MM.1S (cell line): Measurements from ENCODE around the gene ATP6V1G2.

Experiments used
- EZH2 ChIP-seq: fragments of 300-600 bp; sonication (generic); optimal IDR thresholded peaks from 2 replicates; pipeline ENCODE3; 2017; ENCODE audit warnings: low read depth, mild to moderate bottlenecking, antibody characterized with exemption, low read length, mixed read lengths
- TF ChIP-seq, protein P1 (sequence below): fragments of 300-600 bp; sonication (generic); IDR thresholded peaks from 2 replicates; pipeline ENCODE4 v1.5.1; 2016; ENCODE audit warnings: antibody characterized with exemption, low read length, mixed read lengths

DNA sequence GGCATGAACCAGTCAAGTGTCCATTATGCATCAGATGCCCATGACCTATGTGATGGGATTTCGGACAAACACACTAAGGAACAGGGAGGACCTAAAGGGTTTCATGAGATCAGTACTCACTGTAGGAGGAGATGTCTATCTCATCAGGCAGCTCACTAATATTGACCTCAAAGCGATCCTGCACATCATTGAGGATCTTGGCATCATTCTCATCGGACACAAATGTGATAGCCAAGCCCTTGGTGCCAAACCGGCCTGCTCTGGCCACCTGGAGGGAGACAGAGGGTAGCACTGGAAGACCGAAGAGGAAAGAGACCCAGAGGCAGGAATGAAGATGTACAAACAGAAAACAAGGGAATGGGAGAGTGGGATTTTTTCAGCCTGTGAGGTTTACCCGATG is 15.7 kb downstream of the ATP6V1G2 start:
- TF ChIP-seq, protein P1, sequence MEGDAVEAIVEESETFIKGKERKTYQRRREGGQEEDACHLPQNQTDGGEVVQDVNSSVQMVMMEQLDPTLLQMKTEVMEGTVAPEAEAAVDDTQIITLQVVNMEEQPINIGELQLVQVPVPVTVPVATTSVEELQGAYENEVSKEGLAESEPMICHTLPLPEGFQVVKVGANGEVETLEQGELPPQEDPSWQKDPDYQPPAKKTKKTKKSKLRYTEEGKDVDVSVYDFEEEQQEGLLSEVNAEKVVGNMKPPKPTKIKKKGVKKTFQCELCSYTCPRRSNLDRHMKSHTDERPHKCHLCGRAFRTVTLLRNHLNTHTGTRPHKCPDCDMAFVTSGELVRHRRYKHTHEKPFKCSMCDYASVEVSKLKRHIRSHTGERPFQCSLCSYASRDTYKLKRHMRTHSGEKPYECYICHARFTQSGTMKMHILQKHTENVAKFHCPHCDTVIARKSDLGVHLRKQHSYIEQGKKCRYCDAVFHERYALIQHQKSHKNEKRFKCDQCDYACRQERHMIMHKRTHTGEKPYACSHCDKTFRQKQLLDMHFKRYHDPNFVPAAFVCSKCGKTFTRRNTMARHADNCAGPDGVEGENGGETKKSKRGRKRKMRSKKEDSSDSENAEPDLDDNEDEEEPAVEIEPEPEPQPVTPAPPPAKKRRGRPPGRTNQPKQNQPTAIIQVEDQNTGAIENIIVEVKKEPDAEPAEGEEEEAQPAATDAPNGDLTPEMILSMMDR: no peak
- no peak for TF ChIP-seq EZH2
